OCI-LY1 (cell line): ENCODE data around the gene G6PC3.

Experiments used
- CTCF ChIP-seq: fragments of 200-600 bp; sonication (generic), shearing (Covaris generic); IDR thresholded peaks from 2 replicates; pipeline ENCODE4 v1.5.1; 2017; ENCODE audit warnings: mild to moderate bottlenecking, antibody characterized with exemption, low read length, moderate library complexity, mixed read lengths
- EZH2 ChIP-seq: fragments of 200-600 bp; sonication (generic), shearing (Covaris generic); IDR thresholded peaks from 2 replicates; pipeline ENCODE4 v1.8.0; 2017; ENCODE audit warnings: borderline replicate concordance, mixed run types, mild to moderate bottlenecking, antibody characterized with exemption, low read length, moderate library complexity, mixed read lengths

GRCh38 chr17:44076716-44077594, 6.4 kb downstream of the G6PC3 start:
- no peak for TF ChIP-seq CTCF
- TF ChIP-seq EZH2 = no peak
